Astrocyte of the spinal cord (primary cell): Measurements from ENCODE around the gene CD207.

Experiments
- DNase-seq: peaks from one replicate; pipeline ENCODE4 v3.0.0; 2011; ENCODE audit warnings: low read depth, low spot score
- H3K4me3 ChIP-seq: 2 replicates; pipeline ENCODE4 v1.5.1; 2011; ENCODE audit warnings: low read depth, mild to moderate bottlenecking, low read length, moderate library complexity
- CTCF ChIP-seq: IDR thresholded peaks from 2 replicates; pipeline ENCODE4 v1.5.1; 2012; ENCODE audit warnings: low read depth, mild to moderate bottlenecking, low read length, inconsistent platforms
- in situ Hi-C: cut with HindIII; loops from 2 replicates; pipeline ENCODE4 v1.10.0; 2017; ENCODE audit warnings: low sequenced_read_pairs

Gene CD207

DNA sequence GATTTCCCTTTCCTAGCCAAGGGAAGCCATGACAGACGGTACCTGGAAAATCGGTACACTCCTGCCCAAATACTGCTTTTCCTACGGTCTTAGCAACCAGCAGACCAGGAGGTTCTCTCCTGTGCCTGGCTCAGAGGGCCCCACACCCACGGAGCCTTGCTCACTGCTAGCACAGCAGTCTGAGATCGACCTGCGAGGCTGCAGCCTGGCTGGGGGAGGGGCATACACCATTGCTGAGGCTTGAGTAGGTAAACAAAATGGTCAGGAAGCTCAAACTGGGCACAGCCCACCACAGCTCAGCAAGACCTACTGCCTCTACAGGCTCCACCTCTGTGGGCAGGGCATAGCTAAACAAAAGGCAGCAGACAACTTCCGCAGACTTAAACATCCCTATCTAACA is 6.8 kb upstream of the CD207 start:
- H3K4me3 ChIP-seq = no peak overlapping the region
- no peak for TF ChIP-seq CTCF
- in situ Hi-C loops = no loop called here
- DNase-seq = no peak

GRCh38 chr2:70837980-70838925 is 2.6 kb upstream of the CD207 start:
- no peak overlapping the region for H3K4me3 ChIP-seq
- TF ChIP-seq CTCF = no peak
- no peak for DNase-seq
- in situ Hi-C loops = no loop called here

DNA sequence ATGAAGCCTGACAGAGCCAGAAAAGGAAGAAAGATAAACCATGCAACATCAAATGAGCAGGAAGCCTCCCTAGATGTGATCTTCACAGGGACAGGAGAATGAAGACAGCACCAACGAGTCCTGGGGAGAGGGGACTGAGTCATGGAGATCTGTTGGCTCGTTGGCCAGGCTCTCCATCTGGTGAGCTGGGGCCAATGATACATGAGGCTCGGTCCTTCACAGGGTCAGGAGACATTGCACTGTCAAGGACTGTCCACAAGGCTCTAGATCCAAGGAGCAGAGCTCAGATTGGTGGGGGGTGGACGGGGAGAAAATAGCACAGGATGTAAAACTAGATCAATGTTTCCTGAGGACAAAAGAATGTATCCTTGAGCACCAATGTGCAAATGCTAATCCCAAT is 735 bp downstream of the CD207 start:
- DNase-seq = no peak
- in situ Hi-C loops = no loop called here
- TF ChIP-seq CTCF = no peak
- no peak overlapping the region for H3K4me3 ChIP-seq

GRCh38 chr2:70834106-70834505 is 1.5 kb downstream of the CD207 start:
- in situ Hi-C loops = no loop called here
- TF ChIP-seq CTCF = no peak
- H3K4me3 ChIP-seq = no peak overlapping the region
- DNase-seq = no peak

- in situ Hi-C loops = no loop called here
- no peak for TF ChIP-seq CTCF
- DNase-seq = no peak
- H3K4me3 ChIP-seq = no peak overlapping the region
Observed at GRCh38 chr2:70833246-70833645, 2.4 kb downstream of the CD207 start.

DNA sequence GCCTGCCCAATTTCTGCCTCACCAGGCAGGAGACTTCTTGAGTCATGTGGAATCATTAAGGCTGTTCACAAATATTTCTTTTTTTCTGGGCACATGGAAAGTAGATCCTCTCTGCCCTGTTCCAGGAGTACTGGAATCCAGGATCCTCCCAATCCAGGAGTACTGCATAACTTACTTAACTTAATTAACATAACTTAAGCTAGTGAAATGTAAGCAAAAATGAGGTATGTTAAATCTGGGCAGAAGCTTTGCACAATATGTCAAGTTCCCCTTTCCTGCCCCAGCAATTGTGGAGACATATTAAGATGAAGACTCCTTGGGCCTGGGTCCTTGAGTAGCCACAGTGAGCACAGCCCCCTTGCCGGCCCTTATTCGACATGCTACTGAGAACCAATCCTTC is 3.2 kb downstream of the CD207 start:
- no peak for TF ChIP-seq CTCF
- no peak overlapping the region for H3K4me3 ChIP-seq
- DNase-seq = no peak
- in situ Hi-C loops = no loop called here
